Ishikawa (cell line): ENCODE results near the gene AGPAT4.

Experiments
- CEBPB ChIP-seq: IDR thresholded peaks from 2 replicates; pipeline ENCODE4 v1.6.1; 2012
- CREB1 ChIP-seq: IDR thresholded peaks from 2 replicates; pipeline ENCODE4 v1.6.1; 2012; ENCODE audit warnings: low read depth
- EGR1 ChIP-seq: IDR thresholded peaks from 2 replicates; pipeline ENCODE4 v1.6.1; 2012
- EP300 ChIP-seq: IDR thresholded peaks from 2 replicates; pipeline ENCODE4 v1.6.1; 2012; ENCODE audit warnings: borderline replicate concordance
- FOXM1 ChIP-seq: IDR thresholded peaks from 2 replicates; pipeline ENCODE4 v1.6.1; 2012; ENCODE audit warnings: low read depth, borderline replicate concordance
- MAX ChIP-seq: IDR thresholded peaks from 2 replicates; pipeline ENCODE4 v1.6.1; 2012
- NFIC ChIP-seq: IDR thresholded peaks from 2 replicates; pipeline ENCODE4 v1.6.1; 2012
- RAD21 ChIP-seq: IDR thresholded peaks from 2 replicates; pipeline ENCODE4 v1.6.1; 2012; ENCODE audit warnings: low read depth
- REST ChIP-seq: IDR thresholded peaks from 2 replicates; pipeline ENCODE4 v1.6.1; 2012; ENCODE audit warnings: low read depth, mild to moderate bottlenecking
- TAF1 ChIP-seq: IDR thresholded peaks from 2 replicates; pipeline ENCODE4 v1.6.1; 2012; ENCODE audit warnings: low read depth, mild to moderate bottlenecking
- TCF12 ChIP-seq: IDR thresholded peaks from 2 replicates; pipeline ENCODE4 v1.6.1; 2012; ENCODE audit warnings: low read depth
- TEAD4 ChIP-seq: IDR thresholded peaks from 2 replicates; pipeline ENCODE4 v1.6.1; 2012
- USF1 ChIP-seq: IDR thresholded peaks from 2 replicates; pipeline ENCODE4 v1.6.1; 2012
- YY1 ChIP-seq: IDR thresholded peaks from 2 replicates; pipeline ENCODE4 v1.6.1; 2012; ENCODE audit warnings: low read depth
- ZBTB7A ChIP-seq: IDR thresholded peaks from 2 replicates; pipeline ENCODE4 v1.6.1; 2012; ENCODE audit warnings: low read depth

The AGPAT4 gene

GRCh38 chr6:161088676-161089328, 185.1 kb downstream of the AGPAT4 start:
- TF ChIP-seq EP300 (no peak), REST (peak; percentile 69), EGR1 (no peak), YY1 (no peak), MAX (no peak)

GRCh38 chr6:161085246-161085645, 188.6 kb downstream of the AGPAT4 start:
- no peak for TF ChIP-seq EP300
- no peak for TF ChIP-seq ZBTB7A
- TF ChIP-seq TEAD4, result no peak
- TF ChIP-seq CEBPB, result no peak
- TF ChIP-seq TAF1, result no peak
- TF ChIP-seq RAD21, result no peak
- no peak for TF ChIP-seq NFIC
- TF ChIP-seq FOXM1, result no peak
- no peak for TF ChIP-seq REST
- TF ChIP-seq YY1, result no peak
- TF ChIP-seq USF1, result no peak
- no peak for TF ChIP-seq MAX

GRCh38 chr6:161082215-161082614, 191.6 kb downstream of the AGPAT4 start:
- TF ChIP-seq USF1 (no peak), REST (no peak), CEBPB (no peak), FOXM1 (no peak), CREB1 (no peak), EP300 (no peak), RAD21 (no peak), TEAD4 (no peak), YY1 (no peak), ZBTB7A (no peak), NFIC (no peak), EGR1 (no peak), TCF12 (no peak), TAF1 (no peak)

GRCh38 chr6:161080263-161080970, 193.4 kb downstream of the AGPAT4 start:
- TF ChIP-seq NFIC, result no peak
